Activated T-cell treated with anti-CD3 and anti-CD28 coated beads, Interleukin-2, amount 50 U/mL, for 4 hours (primary cell): ENCODE results near the gene GUCY1A1. TPM values are rescaled to one million over a fixed set of nuclear protein-coding genes. Genes with fewer than 3 reads are reported as not detected.
"Not testable (repeated sequence)": the region's sequence is repeated elsewhere in the genome, so short reads cannot be mapped to it uniquely, and the experiment has no call there.

Source experiments
- ATAC-seq, 2 donors: fragments of 200-7000 bp; cut with Tn5 transposase; one replicate each; pipeline ENCODE4 v1.10.0; 2021
- DNase-seq: peaks from one replicate; pipeline ENCODE4 v3.0.0-alpha.2; 2020
- H3K27me3 Mint-ChIP-seq: one replicate; pipeline ENCODE4 v1.8.0; 2021; ENCODE audit warnings: low read depth, mixed read lengths
- H3K36me3 Mint-ChIP-seq: one replicate; pipeline ENCODE4 v1.8.0; 2022; ENCODE audit warnings: mixed read lengths; ENCODE audit not compliant: insufficient read depth
- H3K4me1 Mint-ChIP-seq: one replicate; pipeline ENCODE4 v1.8.0; 2021; ENCODE audit warnings: low read depth, mixed read lengths
- H3K4me3 Mint-ChIP-seq: one replicate; pipeline ENCODE4 v1.8.0; 2021; ENCODE audit warnings: mild to moderate bottlenecking, moderate library complexity, mixed read lengths
- H3K9me3 Mint-ChIP-seq: one replicate; pipeline ENCODE4 v1.8.0; 2021; ENCODE audit warnings: mixed read lengths
- total RNA-seq, 3 donors: library from RNA; stranded (reverse); gene quantifications; one replicate each; pipeline ENCODE4 v1.2.1, GENCODE V29; 2021

GUCY1A1 gene
- total RNA-seq, 3 donors from 2014 or later, result 0.26 to 0.30 TPM; not detected in 1

DNA sequence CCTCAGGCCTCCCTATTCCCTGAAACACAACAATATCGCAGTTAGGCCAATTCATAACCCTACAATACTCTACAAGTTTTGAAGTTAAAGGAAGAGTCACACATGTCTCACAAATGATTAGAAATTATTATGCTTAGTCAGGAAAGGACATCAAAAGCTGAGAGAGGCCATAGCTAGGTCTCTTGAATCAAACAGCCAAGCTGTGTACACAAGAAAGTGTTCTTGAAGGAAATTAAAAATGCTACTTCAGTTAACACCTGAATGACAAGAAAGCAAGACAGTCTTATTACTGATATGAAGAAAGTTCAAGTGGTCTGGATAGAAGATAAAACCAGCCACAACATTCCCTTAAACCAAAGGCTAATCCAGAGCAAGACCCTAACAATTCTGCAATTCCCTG, 23.6 kb upstream of the GUCY1A1 start:
- Mint-ChIP-seq H3K4me3 (no peak overlapping the region), H3K36me3 (no peaks in the 10 kb centered on the region), H3K9me3 (no peaks in the 10 kb centered on the region), H3K27me3 (no peaks in the 10 kb centered on the region), H3K4me1 (peaks cover 5% of the 10 kb centered on the region)
- ATAC-seq, result no peak
- DNase-seq, result no peak

DNA sequence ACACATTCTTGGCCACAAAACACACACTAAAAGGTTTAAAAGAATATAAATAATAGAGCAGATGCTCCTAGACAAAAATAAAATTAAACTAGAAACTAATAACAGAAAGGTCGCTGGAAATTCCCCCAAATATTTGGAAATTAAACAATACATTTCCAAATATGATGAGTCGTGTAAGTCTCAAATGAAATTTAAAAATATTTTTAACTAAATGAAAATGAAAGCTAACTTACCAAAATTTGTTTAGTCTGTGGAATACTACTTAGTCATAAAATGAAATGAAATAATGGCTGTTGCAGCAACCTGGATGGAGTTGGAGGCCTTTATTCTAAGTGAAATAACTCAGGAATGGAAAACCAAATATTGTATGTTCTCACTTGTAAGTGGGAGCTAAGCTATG, 20.6 kb upstream of the GUCY1A1 start:
- Mint-ChIP-seq H3K4me1 (no peaks in the 10 kb centered on the region), H3K9me3 (no peaks in the 10 kb centered on the region), H3K4me3 (no peak overlapping the region), H3K36me3 (no peaks in the 10 kb centered on the region), H3K27me3 (no peaks in the 10 kb centered on the region)
- ATAC-seq (no peak), DNase-seq (no peak)

DNA sequence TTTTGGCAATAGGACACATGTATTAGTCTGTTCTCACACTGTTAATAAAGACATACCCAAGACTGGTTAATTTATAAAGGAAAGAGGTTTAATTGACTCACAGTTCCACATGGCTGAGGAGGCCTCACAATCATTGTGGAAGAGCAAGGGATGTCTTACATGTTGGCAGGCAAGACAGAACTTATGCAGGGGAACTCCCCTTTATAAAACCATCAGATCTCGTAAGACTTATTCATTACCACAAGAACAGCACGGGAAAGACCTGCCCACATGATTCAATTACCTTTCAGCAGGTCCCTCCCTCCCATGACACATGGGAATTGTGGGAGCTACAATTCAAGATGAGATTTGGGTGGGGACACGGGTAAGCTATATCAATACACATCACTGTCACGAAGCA, 15.9 kb upstream of the GUCY1A1 start:
- not testable (repeated sequence) for H3K4me1 Mint-ChIP-seq, H3K9me3 Mint-ChIP-seq, DNase-seq, H3K36me3 Mint-ChIP-seq, H3K27me3 Mint-ChIP-seq, H3K4me3 Mint-ChIP-seq
- peak; percentile 35 to 57 for ATAC-seq

DNA sequence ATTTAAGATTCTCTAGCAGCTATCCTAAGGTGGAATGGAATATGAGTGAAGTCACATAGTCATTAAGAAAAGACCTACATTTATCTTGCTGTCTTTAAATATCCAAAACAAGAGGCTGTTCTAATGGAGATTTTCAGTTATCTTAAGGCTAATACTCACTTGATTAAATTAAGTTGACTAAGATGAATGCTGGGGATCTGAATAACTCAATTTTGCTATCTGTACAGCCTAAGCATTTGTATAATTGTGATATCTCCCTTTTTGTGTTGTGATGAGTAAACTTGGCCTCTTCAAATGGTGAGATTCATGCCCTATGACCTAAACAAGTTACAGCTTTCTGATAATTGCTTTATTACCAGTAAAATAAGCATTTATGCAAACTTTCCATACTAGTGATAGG, 13.6 kb upstream of the GUCY1A1 start:
- no peak overlapping the region for H3K4me3 Mint-ChIP-seq
- no peak for DNase-seq
- no peaks in the 10 kb centered on the region for H3K9me3 Mint-ChIP-seq
- H3K4me1 Mint-ChIP-seq, result no peaks in the 10 kb centered on the region
- no peak for ATAC-seq
- H3K36me3 Mint-ChIP-seq, result no peaks in the 10 kb centered on the region
- H3K27me3 Mint-ChIP-seq, result peaks cover 2% of the 10 kb centered on the region

DNA sequence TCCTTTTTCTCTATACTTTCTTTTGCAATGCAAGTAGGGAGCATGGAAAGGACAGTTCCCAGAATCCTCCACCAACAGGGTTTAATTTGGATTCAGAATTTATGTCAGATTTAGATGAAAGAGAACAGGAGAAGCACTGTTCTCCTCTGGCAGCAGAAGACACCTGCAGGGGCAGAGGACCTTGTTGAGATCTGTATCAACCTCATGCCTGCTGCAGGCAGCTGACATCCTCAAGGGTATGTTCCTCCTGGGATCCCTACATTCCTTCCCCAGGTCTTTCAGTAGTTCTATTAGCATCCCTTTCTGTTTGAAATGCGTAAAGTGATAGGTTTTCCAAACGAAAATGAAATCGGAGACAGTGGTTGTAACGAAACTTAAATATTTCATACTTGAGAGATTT, 10.6 kb upstream of the GUCY1A1 start:
- no peaks in the 10 kb centered on the region for H3K4me1 Mint-ChIP-seq
- no peak for DNase-seq
- peaks cover 2% of the 10 kb centered on the region for H3K27me3 Mint-ChIP-seq
- no peak for ATAC-seq
- H3K36me3 Mint-ChIP-seq, result no peaks in the 10 kb centered on the region
- no peak overlapping the region for H3K4me3 Mint-ChIP-seq
- H3K9me3 Mint-ChIP-seq, result no peaks in the 10 kb centered on the region

DNA sequence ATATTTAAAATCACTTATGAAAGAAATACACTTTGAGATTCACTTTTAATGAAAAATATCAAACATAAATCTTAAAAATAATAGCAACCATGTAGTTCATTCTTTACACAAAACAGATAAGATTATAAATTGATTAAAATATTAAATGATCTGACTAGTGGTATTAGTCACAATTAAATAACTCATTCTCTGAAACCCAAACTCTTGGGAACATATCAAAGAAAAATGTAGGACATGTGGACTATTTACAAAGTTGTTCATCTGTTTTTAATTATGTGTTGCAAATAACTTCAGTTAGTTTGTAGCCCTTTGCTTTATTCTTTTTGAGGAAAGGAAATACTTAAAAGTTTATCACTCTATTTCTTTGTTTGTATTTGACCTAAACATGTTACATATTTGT, 9.5 kb upstream of the GUCY1A1 start:
- DNase-seq, result no peak
- Mint-ChIP-seq H3K9me3 (no peaks in the 10 kb centered on the region), H3K4me1 (no peaks in the 10 kb centered on the region), H3K27me3 (peaks cover 2% of the 10 kb centered on the region), H3K36me3 (no peaks in the 10 kb centered on the region), H3K4me3 (no peak overlapping the region)
- no peak for ATAC-seq

DNA sequence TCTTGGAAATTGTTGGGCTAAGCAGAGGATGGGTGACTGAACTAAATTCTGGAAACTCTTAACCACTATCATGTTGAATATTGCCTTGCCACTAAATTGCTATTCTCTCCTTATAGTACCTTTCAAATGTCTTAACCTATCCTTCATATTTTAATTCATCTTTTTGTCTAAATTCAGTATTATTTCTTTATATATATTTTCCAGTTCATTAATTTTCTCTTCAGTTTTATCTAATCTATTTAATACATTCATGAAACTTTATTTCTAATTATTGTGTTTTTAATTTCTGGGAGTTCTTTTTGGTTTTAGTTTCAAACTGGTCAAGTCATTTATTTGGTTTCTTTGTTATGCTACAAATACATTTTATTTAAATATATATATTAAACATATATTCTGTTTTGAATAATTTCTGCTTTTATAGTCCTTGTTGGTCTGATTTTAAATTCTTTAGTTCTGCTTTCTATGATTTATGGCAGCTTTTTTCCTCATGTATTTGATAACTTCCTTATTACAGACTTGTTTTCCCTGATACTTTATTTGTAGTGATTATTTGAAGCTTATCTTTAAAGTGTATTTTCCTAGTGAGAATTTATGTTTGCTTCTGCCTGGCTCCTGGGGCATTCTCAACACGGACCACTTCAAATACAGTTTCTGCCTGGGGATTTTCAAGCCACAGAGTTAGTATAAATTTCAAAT, 8.5 kb upstream of the GUCY1A1 start:
- H3K27me3 Mint-ChIP-seq, result peaks cover 2% of the 10 kb centered on the region
- H3K4me1 Mint-ChIP-seq, result no peaks in the 10 kb centered on the region
- no peak overlapping the region for H3K4me3 Mint-ChIP-seq
- H3K36me3 Mint-ChIP-seq, result no peaks in the 10 kb centered on the region
- ATAC-seq (no peak), DNase-seq (no peak)
- no peaks in the 10 kb centered on the region for H3K9me3 Mint-ChIP-seq

DNA sequence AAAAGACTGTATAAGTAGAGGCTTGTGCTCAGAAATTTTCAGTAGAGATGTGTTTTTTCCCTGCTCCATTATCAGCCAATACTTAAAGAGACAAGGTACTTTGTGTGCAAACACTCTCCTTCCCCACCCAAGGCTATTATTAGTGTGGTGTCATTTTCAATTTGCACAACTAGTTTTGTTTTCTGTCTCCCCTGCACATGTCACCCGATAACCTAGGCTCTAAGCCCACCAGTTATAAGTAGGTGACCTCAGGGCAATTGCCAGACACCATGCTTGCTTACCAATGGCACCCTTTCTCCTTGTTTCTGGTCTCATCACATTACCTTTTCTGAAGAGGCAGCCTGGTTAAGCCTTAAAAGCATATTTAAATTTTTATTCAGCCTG, 8.0 kb upstream of the GUCY1A1 start:
- H3K4me1 Mint-ChIP-seq, result no peaks in the 10 kb centered on the region
- DNase-seq (no peak), ATAC-seq (no peak)
- no peaks in the 10 kb centered on the region for H3K36me3 Mint-ChIP-seq
- peaks cover 2% of the 10 kb centered on the region for H3K27me3 Mint-ChIP-seq
- H3K9me3 Mint-ChIP-seq, result no peaks in the 10 kb centered on the region
- H3K4me3 Mint-ChIP-seq, result no peak overlapping the region

DNA sequence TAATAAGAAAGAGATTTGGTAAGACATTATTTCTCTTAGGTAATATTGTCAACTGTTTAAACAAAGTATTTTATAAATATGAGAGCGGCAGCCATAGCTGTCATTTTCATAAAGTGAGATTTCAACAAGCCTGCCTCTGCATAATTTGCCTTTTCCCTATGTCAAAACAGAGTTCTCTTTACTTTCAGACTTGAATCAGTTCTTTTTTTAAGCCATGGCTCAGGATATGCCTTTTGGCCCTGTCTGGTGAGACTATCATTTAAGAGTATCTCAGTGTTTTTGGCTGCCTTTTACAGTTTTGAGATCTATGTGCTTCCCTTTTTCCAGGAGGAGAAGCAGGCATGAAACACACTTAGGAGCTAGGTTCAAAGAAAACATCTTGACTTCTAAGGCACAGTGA, 7.5 kb upstream of the GUCY1A1 start:
- DNase-seq (no peak), ATAC-seq (no peak)
- H3K36me3 Mint-ChIP-seq, result no peaks in the 10 kb centered on the region
- H3K4me1 Mint-ChIP-seq, result no peaks in the 10 kb centered on the region
- peaks cover 2% of the 10 kb centered on the region for H3K27me3 Mint-ChIP-seq
- no peaks in the 10 kb centered on the region for H3K9me3 Mint-ChIP-seq
- H3K4me3 Mint-ChIP-seq, result no peak overlapping the region

DNA sequence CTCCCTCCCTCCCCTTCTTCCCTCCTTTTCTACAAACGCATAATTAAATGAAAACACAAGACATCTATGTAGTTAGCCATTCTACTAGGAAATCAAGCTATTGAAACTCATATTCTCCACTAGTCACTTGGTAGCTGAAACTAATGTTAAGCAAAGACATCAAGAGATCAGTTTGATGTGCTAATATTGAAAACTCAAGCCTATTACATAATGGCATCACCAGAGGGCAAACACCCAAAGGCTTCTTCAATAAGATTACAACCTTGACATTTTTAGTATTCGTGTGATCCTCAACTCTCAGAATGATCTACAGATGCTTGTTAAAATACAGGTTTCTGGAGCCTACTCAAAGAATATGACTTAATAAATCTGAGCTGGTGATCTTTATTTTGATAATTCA, 6.2 kb upstream of the GUCY1A1 start:
- H3K4me1 Mint-ChIP-seq, result no peaks in the 10 kb centered on the region
- H3K4me3 Mint-ChIP-seq, result no peak overlapping the region
- H3K27me3 Mint-ChIP-seq, result peaks cover 8% of the 10 kb centered on the region
- ATAC-seq (no peak), DNase-seq (no peak)
- no peaks in the 10 kb centered on the region for H3K9me3 Mint-ChIP-seq
- no peaks in the 10 kb centered on the region for H3K36me3 Mint-ChIP-seq

DNA sequence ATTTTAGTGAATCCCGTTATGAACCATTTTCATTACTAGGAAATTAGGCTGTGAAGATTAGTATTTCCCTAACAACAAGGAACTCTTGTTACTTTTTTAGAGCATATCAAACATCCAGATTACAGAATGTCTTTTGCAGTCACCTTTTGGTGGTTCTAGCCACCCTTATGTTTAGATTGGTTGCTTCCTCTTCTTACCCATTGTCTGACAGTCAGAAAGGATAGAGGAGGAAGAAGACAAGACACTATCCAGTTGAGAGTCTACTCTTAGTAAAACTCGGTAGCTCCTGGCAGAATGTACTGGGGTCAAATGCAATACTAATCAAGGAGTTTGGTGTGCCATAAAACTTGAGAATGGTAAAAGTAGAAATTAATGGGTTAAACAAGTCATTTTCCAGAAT, 1.6 kb upstream of the GUCY1A1 start:
- Mint-ChIP-seq H3K4me1 (peaks cover 12% of the 10 kb centered on the region), H3K27me3 (peaks cover 37% of the 10 kb centered on the region), H3K9me3 (no peaks in the 10 kb centered on the region), H3K4me3 (no peak overlapping the region), H3K36me3 (no peaks in the 10 kb centered on the region)
- DNase-seq, result no peak
- no peak for ATAC-seq

DNA sequence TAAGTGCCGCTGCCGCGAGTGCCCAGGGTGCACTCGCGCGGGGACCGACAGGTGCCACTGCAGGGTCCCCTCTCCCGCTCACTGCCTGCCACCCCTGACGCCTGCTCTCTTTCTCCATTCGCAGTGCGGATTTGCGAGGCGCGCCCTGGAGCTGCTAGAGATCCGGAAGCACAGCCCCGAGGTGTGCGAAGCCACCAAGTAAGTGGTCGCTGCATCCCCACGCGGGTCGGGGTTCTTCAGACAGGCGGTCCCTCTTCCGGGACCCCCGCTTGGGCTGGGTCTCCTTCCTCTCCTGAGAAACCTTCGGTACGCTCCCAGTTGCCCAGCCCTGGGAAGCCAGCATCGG, 547 bp downstream of the GUCY1A1 start:
- Mint-ChIP-seq H3K36me3 (no peaks in the 10 kb centered on the region), H3K4me1 (peaks cover 12% of the 10 kb centered on the region), H3K27me3 (peaks cover 42% of the 10 kb centered on the region), H3K9me3 (no peaks in the 10 kb centered on the region), H3K4me3 (peak overlapping the region; percentile 80)
- ATAC-seq (peak; percentile 50 to 54), DNase-seq (no peak)

DNA sequence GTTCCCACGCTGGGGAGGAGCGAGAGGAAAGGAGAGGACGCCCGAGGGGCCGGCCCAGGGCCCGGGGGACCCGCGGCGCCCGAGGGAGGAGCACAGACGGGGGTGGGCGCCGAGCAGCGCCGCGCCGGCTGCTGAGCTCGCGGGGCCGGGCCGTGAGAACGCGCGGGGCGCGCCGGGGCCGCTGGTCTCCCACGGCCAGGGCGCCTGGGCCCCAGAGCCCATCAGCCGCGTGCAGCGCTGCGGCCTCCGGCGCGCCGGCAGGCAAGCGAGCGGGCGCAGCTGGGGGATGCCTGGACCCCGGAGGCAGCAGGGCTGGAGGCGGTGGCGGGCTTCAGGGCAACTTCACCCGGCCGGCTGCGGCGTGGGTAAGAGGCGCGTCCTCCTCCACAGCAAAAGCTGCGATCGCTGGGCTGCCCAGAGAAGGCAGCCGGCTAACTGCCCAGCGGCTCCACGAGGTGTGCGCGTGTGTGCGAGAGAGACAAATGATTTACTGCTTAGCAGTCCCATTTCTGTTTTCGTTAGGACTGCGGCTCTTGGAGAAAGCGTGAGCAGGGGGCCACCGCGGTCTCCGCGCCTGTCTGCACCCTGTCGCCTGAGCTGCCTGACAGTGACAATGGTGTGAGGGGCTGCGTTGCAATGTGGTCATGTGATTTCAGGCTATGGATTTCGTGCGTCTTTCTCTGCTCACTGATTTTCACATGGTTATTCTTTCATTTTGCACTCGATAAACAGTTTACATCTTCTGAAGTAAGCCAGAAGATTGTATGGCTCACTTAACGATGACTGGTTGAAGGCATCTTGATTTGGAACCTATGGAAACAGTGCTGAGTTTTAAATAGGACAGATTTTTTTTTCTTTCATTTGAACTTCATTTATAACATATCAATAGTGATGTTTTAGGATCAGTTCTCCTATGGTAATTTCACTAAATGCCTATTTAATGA, 1.2 kb downstream of the GUCY1A1 start:
- Mint-ChIP-seq H3K36me3 (no peaks in the 10 kb centered on the region), H3K4me3 (peak overlapping the region; percentile 52), H3K4me1 (peaks cover 12% of the 10 kb centered on the region), H3K9me3 (no peaks in the 10 kb centered on the region), H3K27me3 (peaks cover 42% of the 10 kb centered on the region)
- ATAC-seq, result peak; percentile 47 to 68
- DNase-seq, result no peak

DNA sequence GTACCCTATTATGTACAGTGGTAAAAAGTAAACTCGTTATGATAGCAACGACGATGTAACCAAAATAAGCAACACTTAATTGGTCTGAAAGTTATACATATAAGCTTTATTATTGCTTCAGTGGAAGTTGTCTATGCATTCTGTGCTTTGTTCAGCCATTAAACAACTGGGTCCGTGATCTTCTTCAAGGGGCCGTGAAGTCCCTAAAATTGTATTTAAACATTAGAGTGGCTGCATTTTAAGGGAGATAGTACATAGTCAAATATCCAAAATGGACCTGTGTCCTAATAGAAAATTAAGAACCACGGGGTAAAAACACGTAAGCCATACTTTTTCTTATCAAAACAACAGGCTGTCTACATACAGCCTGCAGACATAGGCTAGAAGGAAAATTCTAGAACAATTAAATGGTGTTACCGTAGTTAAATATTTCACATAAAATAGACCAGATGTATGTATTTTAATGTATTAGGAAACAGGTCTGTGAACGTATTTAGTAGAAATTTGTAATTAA, 2.1 kb downstream of the GUCY1A1 start:
- Mint-ChIP-seq H3K4me3 (no peak overlapping the region), H3K4me1 (peaks cover 12% of the 10 kb centered on the region), H3K9me3 (no peaks in the 10 kb centered on the region), H3K27me3 (peaks cover 42% of the 10 kb centered on the region), H3K36me3 (no peaks in the 10 kb centered on the region)
- DNase-seq, result no peak
- ATAC-seq, result no peak

DNA sequence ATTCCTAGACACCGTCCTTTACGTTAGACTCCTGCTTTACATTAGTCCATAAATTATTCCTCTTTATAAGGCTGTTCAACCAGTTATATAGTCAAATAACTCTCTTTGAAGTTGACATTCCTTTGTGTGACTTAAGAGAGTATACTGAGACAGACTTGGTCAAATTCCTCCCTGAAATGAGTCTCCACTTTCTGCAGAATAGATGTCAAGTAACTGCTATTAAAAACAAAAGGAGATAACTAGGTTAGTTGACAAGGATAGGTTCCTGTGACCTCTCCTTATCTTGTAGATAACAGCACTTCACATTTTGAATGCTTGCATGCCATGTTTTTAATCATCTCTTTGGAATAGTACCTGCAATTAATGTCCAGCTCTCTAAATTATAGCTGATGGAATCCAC, 5.7 kb downstream of the GUCY1A1 start:
- ATAC-seq (no peak), DNase-seq (no peak)
- Mint-ChIP-seq H3K4me1 (peaks cover 4% of the 10 kb centered on the region), H3K36me3 (no peaks in the 10 kb centered on the region), H3K4me3 (no peak overlapping the region), H3K9me3 (no peaks in the 10 kb centered on the region), H3K27me3 (peaks cover 18% of the 10 kb centered on the region)
